Right lobe of liver (tissue), 6 donors: ENCODE data around the gene FRMD4A. TPM values are rescaled to one million over a fixed set of nuclear protein-coding genes. Genes with fewer than 3 reads are reported as not detected.
A peak's percentile ranks its signal among the peaks of the same experiment; 100 is the strongest.

Experiments used
- ATAC-seq, 4 donors: fragments of 200-7000 bp; cut with Tn5 transposase; one replicate each; pipeline ENCODE4 v1.9.1; 2020; ENCODE audit warnings: mild to moderate bottlenecking in 4 of 4, moderate library complexity in 4 of 4
- DNase-seq, 3 donors: peaks; one replicate each; pipeline ENCODE4 v3.0.0-alpha.2; 2020
- H3K27ac ChIP-seq, 3 donors: fragments of 200-600 bp; one replicate each; pipeline ENCODE4 v1.8.0; 2022
- H3K27me3 ChIP-seq, 2 donors: fragments of 200-600 bp; one replicate each; pipeline ENCODE4 v1.8.0; 2022
- H3K36me3 ChIP-seq, 4 donors: fragments of 200-600 bp; sonication (generic) in 1 of 4; one replicate each; pipeline versions ENCODE4 v1.5.1 to v1.8.0; 2017 to 2022; ENCODE audit warnings: control low read depth in 1 of 4
- H3K4me1 ChIP-seq, 4 donors: fragments of 200-600 bp; sonication (generic) in 1 of 4; one replicate each; pipeline versions ENCODE4 v1.5.1 to v1.8.0; 2017 to 2022; ENCODE audit warnings: control low read depth in 1 of 4
- H3K4me3 ChIP-seq, 3 donors: fragments of 200-600 bp; one replicate each; pipeline ENCODE4 v1.8.0; 2022
- H3K9me3 ChIP-seq, 4 donors: fragments of 200-600 bp; sonication (generic) in 1 of 4; one replicate each; pipeline versions ENCODE4 v1.5.1 to v1.8.0; 2017 to 2022; ENCODE audit warnings: control low read depth in 1 of 4
- CTCF ChIP-seq, 4 donors: fragments of 200-600 bp in 3 of 4; fragments of 450-650 bp in 1 of 4; IDR thresholded peaks; one replicate each; pipeline versions ENCODE4 v1.5.1 to v1.8.0; 2016 to 2022; ENCODE audit warnings: antibody characterized with exemption in 4 of 4, mild to moderate bottlenecking in 2 of 4
- POLR2A ChIP-seq: fragments of 450-650 bp; IDR thresholded peaks from one replicate; pipeline ENCODE4 v1.6.1; 2017; ENCODE audit warnings: antibody characterized with exemption, mild to moderate bottlenecking
- WGBS: methylation state at CpG from one replicate; pipeline ENCODE4 v1.1.6; 2018; ENCODE audit warnings: low coverage, low lambda C conversion rate; ENCODE audit not compliant: insufficient coverage; ENCODE audit errors: missing lambda C conversion rate; 5-methylcytosine and 5-hydroxymethylcytosine counted together
- intact Hi-C, 2 donors: fragments of 100-400 bp; cut with DNase I; formaldehyde crosslinking; loops; one replicate each; pipeline versions ENCODE4 v1.11.2 to v1.14.1; 2022
- total RNA-seq, 6 experiments: library from RNA; depleted of rRNA in 2 of 6; stranded (reverse); fragments of >200 nt in 2 of 6; fragmentation: NEBNext Ultra II Directional in 3 of 6; extraction: Animal tissue kit (Norgen Biotek cat#: 25700) in 3 of 6; gene quantifications; one replicate each; pipeline versions ENCODE4 v1.1.0 to v1.2.4, GENCODE V29; 2016 to 2023
- donor health status: DM: no; HTN: yes; CAD: no.
- donor health status: DM: no; HTN: no; CAD: no.
- donor health status: DM: no; HTN: no; CAD: no.
- donor health status: DM: no; HTN: yes; CAD: no.
- donor health status: DM: no; HTN: yes; CAD: no.

Gene FRMD4A
- total RNA-seq, 6 experiments from 2014 or later: 8.4 to 22.8 (median 13.3) TPM

- intact Hi-C loops: no loop called here
- DNase-seq (peak; percentile 59 to 69 (median 66)), ATAC-seq (peak; percentile 60 to 67 (median 64))
- H3K9me3 ChIP-seq: no peaks in the 10 kb centered on the region
- TF ChIP-seq POLR2A: no peak
- TF ChIP-seq CTCF (IDR thresholded peaks at IDR 0.05): no peak
- WGBS: 43% methylated on average over 4 of the region's 21 CpGs
- H3K27me3 ChIP-seq: no peaks in the 10 kb centered on the region
- peaks cover 0 to 32% (median 9%) of the 10 kb centered on the region in 4 donors for H3K36me3 ChIP-seq
- H3K27ac ChIP-seq: no peak overlapping the region
- peaks cover 0 to 3% (median 0%) of the 10 kb centered on the region in 4 donors for H3K4me1 ChIP-seq
- no peak overlapping the region for H3K4me3 ChIP-seq
Observed at GRCh38 chr10:13658871-13659685, 671.6 kb downstream of the FRMD4A start.

GRCh38 chr10:13658264-13658663, 672.5 kb downstream of the FRMD4A start:
- H3K4me1 ChIP-seq: peaks cover 0 to 3% (median 0%) of the 10 kb centered on the region in 4 donors
- no peaks in the 10 kb centered on the region for H3K27me3 ChIP-seq
- intact Hi-C loops: no loop called here
- TF ChIP-seq POLR2A (no peak), CTCF (IDR thresholded peaks at IDR 0.05) (no peak)
- no peak for DNase-seq
- H3K9me3 ChIP-seq: no peaks in the 10 kb centered on the region
- H3K36me3 ChIP-seq: peaks cover 0 to 40% (median 10%) of the 10 kb centered on the region in 4 donors
- ATAC-seq: no peak
- WGBS: 72% methylated on average over 6 of the region's 10 CpGs
- no peak overlapping the region for H3K4me3 ChIP-seq
- H3K27ac ChIP-seq: no peak overlapping the region

- intact Hi-C loops: no loop called here
- DNase-seq (no peak), ATAC-seq (no peak)
- Histone ChIP-seq H3K27me3 (no peaks in the 10 kb centered on the region), H3K4me1 (peaks cover 0 to 3% (median 0%) of the 10 kb centered on the region in 4 donors), H3K36me3 (peaks cover 0 to 42% (median 15%) of the 10 kb centered on the region in 4 donors), H3K9me3 (no peaks in the 10 kb centered on the region), H3K4me3 (no peak overlapping the region), H3K27ac (no peak overlapping the region)
- TF ChIP-seq POLR2A (no peak), CTCF (IDR thresholded peaks at IDR 0.05) (no peak)
- 80% methylated on average over 4 of the region's 49 CpGs for WGBS
Observed at GRCh38 chr10:13657101-13657680, 673.5 kb downstream of the FRMD4A start.

GRCh38 chr10:13656337-13657100, 674.2 kb downstream of the FRMD4A start:
- 87% methylated on average over 12 of the region's 68 CpGs for WGBS
- no peaks in the 10 kb centered on the region for H3K9me3 ChIP-seq
- peaks cover 0 to 3% (median 0%) of the 10 kb centered on the region in 4 donors for H3K4me1 ChIP-seq
- H3K27ac ChIP-seq: no peak overlapping the region
- no peak overlapping the region for H3K4me3 ChIP-seq
- H3K36me3 ChIP-seq: peaks cover 0 to 49% (median 18%) of the 10 kb centered on the region in 4 donors
- no peak for ATAC-seq
- no peak for DNase-seq
- TF ChIP-seq POLR2A: no peak
- TF ChIP-seq CTCF (IDR thresholded peaks at IDR 0.05): no peak
- intact Hi-C loops: no loop called here
- H3K27me3 ChIP-seq: no peaks in the 10 kb centered on the region
